A549 (cell line): ENCODE data around the gene SPATA17. TPM values are rescaled to one million over a fixed set of nuclear protein-coding genes. Genes with fewer than 3 reads are reported as not detected.

Experiments used
- ATAC-seq, 2 experiments: fragments of 200-7000 bp in 1 of 2; fragments of >200 bp in 1 of 2; cut with Nextera tagmentation in 1 of 2; cut with Tn5 transposase in 1 of 2; 3 replicates each; pipeline versions ENCODE4 v1.8.0 to v1.9.1; 2018 to 2020; ENCODE audit warnings: mild to moderate bottlenecking in 1 of 2, moderate library complexity in 1 of 2
- CTCF ChIA-PET: fragments of 300-600 bp; sonication (Branson Sonifier 250); formaldehyde crosslinking; extraction: SDS; loops from one replicate; lab custom pipeline; 2021; ENCODE audit warnings: antibody characterized with exemption, inconsistent platforms; lab: Yijun Ruan, JAX
- POLR2A ChIA-PET: fragments of 350-600 bp; formaldehyde crosslinking; extraction: SDS; loops from one replicate; lab custom pipeline; 2021; ENCODE audit warnings: antibody characterized with exemption, inconsistent platforms; lab: Yijun Ruan, JAX
- DNase-seq, 2 experiments: peaks; one replicate each; pipeline versions ENCODE4 v3.0.0 to v3.0.0-alpha.2; 2011 to 2016; ENCODE audit warnings: low read depth in 1 of 2, low spot score in 1 of 2
- FAIRE-seq: peaks from 2 replicates; lab custom pipeline; 2011; peaks lifted over from hg19 to GRCh38; lab: Jason Lieb, UNC
- H3K27ac ChIP-seq, 2 experiments: fragments of >200 bp; sonication (Bioruptor Twin); formaldehyde crosslinking; 3 replicates each; pipeline ENCODE4 v1.5.1; 2016 to 2017
- H3K4me1 ChIP-seq: fragments of >200 bp; sonication (Bioruptor Twin); formaldehyde crosslinking; 3 replicates; pipeline ENCODE4 v1.6.1; 2016
- H3K4me2 ChIP-seq: fragments of >200 bp; sonication (Bioruptor Twin); formaldehyde crosslinking; 3 replicates; pipeline ENCODE4 v1.6.1; 2016
- H3K4me3 ChIP-seq: fragments of >200 bp; sonication (Bioruptor Twin); formaldehyde crosslinking; 3 replicates; pipeline ENCODE4 v1.5.1; 2016
- H3K9me3 ChIP-seq: fragments of >200 bp; sonication (Bioruptor Twin); formaldehyde crosslinking; 3 replicates; pipeline ENCODE4 v1.6.1; 2016
- ATOH8 ChIP-seq: fragments of 250-450 bp; sonication (Bioruptor Pico); IDR thresholded peaks from 2 replicates; pipeline ENCODE4 v1.5.0; 2020; ENCODE audit warnings: low read depth, mild to moderate bottlenecking, moderate library complexity
- BHLHE40 ChIP-seq: IDR thresholded peaks from 2 replicates; pipeline ENCODE4 v1.6.1; 2012; ENCODE audit warnings: low read depth, low read length, inconsistent platforms
- CBX8 ChIP-seq: fragments of 200-600 bp; sonication (generic); IDR thresholded peaks from 2 replicates; pipeline ENCODE4 v1.6.1; 2016
- CEBPB ChIP-seq, 2 experiments: fragments of >200 bp in 1 of 2; sonication (Bioruptor Twin) in 1 of 2; formaldehyde crosslinking in 1 of 2; IDR thresholded peaks; 2 replicates each; pipeline ENCODE4 v1.6.1; 2012 to 2016
- CHD2 ChIP-seq: fragments of 150-350 bp; IDR thresholded peaks from 2 replicates; pipeline ENCODE4 v1.6.1; 2014; ENCODE audit warnings: low read length; ENCODE audit not compliant: partially characterized antibody
- ELK1 ChIP-seq: fragments of 150-350 bp; IDR thresholded peaks from 2 replicates; pipeline ENCODE4 v1.6.1; 2014; ENCODE audit warnings: low read depth, mild to moderate bottlenecking, low read length
- GATA3 ChIP-seq: IDR thresholded peaks from 2 replicates; pipeline ENCODE4 v1.6.1; 2012; ENCODE audit warnings: borderline replicate concordance
- HEYL ChIP-seq: fragments of 250-450 bp; sonication (Bioruptor Pico); IDR thresholded peaks from 2 replicates; pipeline ENCODE4 v1.8.0; 2021; ENCODE audit warnings: mild to moderate bottlenecking, moderate library complexity
- HOXA7 ChIP-seq: fragments of 250-450 bp; sonication (Bioruptor Pico); IDR thresholded peaks from 2 replicates; pipeline ENCODE4 v1.5.0; 2020; ENCODE audit warnings: mild to moderate bottlenecking, moderate library complexity
- JUNB ChIP-seq: fragments of >200 bp; sonication (Bioruptor Twin); formaldehyde crosslinking; IDR thresholded peaks from 2 replicates; pipeline ENCODE4 v1.6.1; 2016
- MAZ ChIP-seq: fragments of 150-350 bp; IDR thresholded peaks from 2 replicates; pipeline ENCODE4 v1.6.1; 2014; ENCODE audit warnings: antibody characterized with exemption, low read depth, low read length, borderline replicate concordance
- MYC ChIP-seq: IDR thresholded peaks from 2 replicates; pipeline ENCODE4 v1.6.1; 2012; ENCODE audit warnings: mild to moderate bottlenecking, inconsistent platforms, low read length, improper control_type of control experiment, borderline replicate concordance
- NFE2L2 ChIP-seq: fragments of 150-350 bp; conservative IDR thresholded peaks from 2 replicates; pipeline ENCODE4 v1.6.1; 2014; ENCODE audit warnings: low read length
- NPAS2 ChIP-seq: fragments of 250-450 bp; sonication (Bioruptor Pico); IDR thresholded peaks from 2 replicates; pipeline ENCODE4 v1.8.0; 2022; ENCODE audit warnings: mild to moderate bottlenecking, moderate library complexity, borderline replicate concordance
- POLR2A ChIP-seq: IDR thresholded peaks from 2 replicates; pipeline ENCODE4 v1.6.1; 2012; ENCODE audit warnings: mild to moderate bottlenecking, low read length
- RARB ChIP-seq: fragments of 250-450 bp; sonication (Bioruptor Pico); IDR thresholded peaks from 2 replicates; pipeline ENCODE4 v1.8.0; 2021; ENCODE audit warnings: mild to moderate bottlenecking, moderate library complexity
- RNF2 ChIP-seq: fragments of 200-600 bp; sonication (generic); IDR thresholded peaks from 2 replicates; pipeline ENCODE4 v1.6.1; 2016; ENCODE audit warnings: low read depth, mild to moderate bottlenecking, antibody characterized with exemption, moderate library complexity, borderline replicate concordance
- TP53 ChIP-seq: fragments of 250-450 bp; sonication (Bioruptor Pico); IDR thresholded peaks from 2 replicates; pipeline ENCODE4 v1.5.0; 2021; ENCODE audit warnings: mild to moderate bottlenecking, moderate library complexity
- WGBS: methylation state at CpG from one replicate; pipeline ENCODE4 v1.1.6; 2017; ENCODE audit errors: missing lambda C conversion rate; 5-methylcytosine and 5-hydroxymethylcytosine counted together
- polyA plus RNA-seq, 4 experiments: library from polyadenylated mRNA; depleted of rRNA in 3 of 4; stranded (reverse); fragments of >200 nt; fragmentation: RNase III in 1 of 4; extraction: RNeasy Plus Mini Kit Qiagen cat#74134 plus additional on column Dnase treatment in 1 of 4; gene quantifications; 2 replicates in 3 of 4; 3 replicates in 1 of 4; pipeline ENCODE4 v1.2.3, GENCODE V29; 2011 to 2017
- TF ChIP-seq, protein P1 (sequence below): fragments of 200-600 bp; sonication (generic); IDR thresholded peaks from 2 replicates; pipeline ENCODE4 v1.6.1; 2016; ENCODE audit warnings: antibody characterized with exemption, mild to moderate bottlenecking, moderate library complexity
- TF ChIP-seq, protein P2 (sequence below): IDR thresholded peaks from 2 replicates; pipeline ENCODE4 v1.6.1; 2012; ENCODE audit warnings: low read depth, borderline replicate concordance

The SPATA17 gene
- polyA plus RNA-seq, 2 of the 4 experiments (the other 2 are of a cell fraction): 3.3 to 5.0 TPM

- POLR2A ChIA-PET: no interaction called here
- no peak overlapping the region for H3K4me3 ChIP-seq
- FAIRE-seq (no peak), DNase-seq (no peak), ATAC-seq (no peak)
- CTCF ChIA-PET: no interaction called here
- no peaks in the 10 kb centered on the region for H3K9me3 ChIP-seq
- no peaks in the 10 kb centered on the region for H3K4me1 ChIP-seq
- H3K27ac ChIP-seq: no peak overlapping the region
- TF ChIP-seq MYC (no peak), CBX8 (no peak), POLR2A (no peak), GATA3 (no peak), CEBPB (IDR thresholded peaks at IDR 0.05) (no peak), TP53 (CRISPR knock-in tag) (no peak), ATOH8 (CRISPR knock-in tag) (no peak), RARB (CRISPR knock-in tag) (no peak), NFE2L2 (no peak), ELK1 (no peak), HOXA7 (CRISPR knock-in tag) (no peak), RNF2 (no peak), BHLHE40 (no peak), NPAS2 (no peak), HEYL (CRISPR knock-in tag) (no peak), JUNB (no peak)
- TF ChIP-seq, protein P1, sequence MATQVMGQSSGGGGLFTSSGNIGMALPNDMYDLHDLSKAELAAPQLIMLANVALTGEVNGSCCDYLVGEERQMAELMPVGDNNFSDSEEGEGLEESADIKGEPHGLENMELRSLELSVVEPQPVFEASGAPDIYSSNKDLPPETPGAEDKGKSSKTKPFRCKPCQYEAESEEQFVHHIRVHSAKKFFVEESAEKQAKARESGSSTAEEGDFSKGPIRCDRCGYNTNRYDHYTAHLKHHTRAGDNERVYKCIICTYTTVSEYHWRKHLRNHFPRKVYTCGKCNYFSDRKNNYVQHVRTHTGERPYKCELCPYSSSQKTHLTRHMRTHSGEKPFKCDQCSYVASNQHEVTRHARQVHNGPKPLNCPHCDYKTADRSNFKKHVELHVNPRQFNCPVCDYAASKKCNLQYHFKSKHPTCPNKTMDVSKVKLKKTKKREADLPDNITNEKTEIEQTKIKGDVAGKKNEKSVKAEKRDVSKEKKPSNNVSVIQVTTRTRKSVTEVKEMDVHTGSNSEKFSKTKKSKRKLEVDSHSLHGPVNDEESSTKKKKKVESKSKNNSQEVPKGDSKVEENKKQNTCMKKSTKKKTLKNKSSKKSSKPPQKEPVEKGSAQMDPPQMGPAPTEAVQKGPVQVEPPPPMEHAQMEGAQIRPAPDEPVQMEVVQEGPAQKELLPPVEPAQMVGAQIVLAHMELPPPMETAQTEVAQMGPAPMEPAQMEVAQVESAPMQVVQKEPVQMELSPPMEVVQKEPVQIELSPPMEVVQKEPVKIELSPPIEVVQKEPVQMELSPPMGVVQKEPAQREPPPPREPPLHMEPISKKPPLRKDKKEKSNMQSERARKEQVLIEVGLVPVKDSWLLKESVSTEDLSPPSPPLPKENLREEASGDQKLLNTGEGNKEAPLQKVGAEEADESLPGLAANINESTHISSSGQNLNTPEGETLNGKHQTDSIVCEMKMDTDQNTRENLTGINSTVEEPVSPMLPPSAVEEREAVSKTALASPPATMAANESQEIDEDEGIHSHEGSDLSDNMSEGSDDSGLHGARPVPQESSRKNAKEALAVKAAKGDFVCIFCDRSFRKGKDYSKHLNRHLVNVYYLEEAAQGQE: no peak
- TF ChIP-seq, protein P2, sequence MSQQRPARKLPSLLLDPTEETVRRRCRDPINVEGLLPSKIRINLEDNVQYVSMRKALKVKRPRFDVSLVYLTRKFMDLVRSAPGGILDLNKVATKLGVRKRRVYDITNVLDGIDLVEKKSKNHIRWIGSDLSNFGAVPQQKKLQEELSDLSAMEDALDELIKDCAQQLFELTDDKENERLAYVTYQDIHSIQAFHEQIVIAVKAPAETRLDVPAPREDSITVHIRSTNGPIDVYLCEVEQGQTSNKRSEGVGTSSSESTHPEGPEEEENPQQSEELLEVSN: no peak
- 69% methylated on average over 2 of the region's 2 CpGs for WGBS
- H3K4me2 ChIP-seq: no peak overlapping the region
Measured at GRCh38 chr1:217871955-217872354, 240.8 kb downstream of the SPATA17 start.

DNA sequence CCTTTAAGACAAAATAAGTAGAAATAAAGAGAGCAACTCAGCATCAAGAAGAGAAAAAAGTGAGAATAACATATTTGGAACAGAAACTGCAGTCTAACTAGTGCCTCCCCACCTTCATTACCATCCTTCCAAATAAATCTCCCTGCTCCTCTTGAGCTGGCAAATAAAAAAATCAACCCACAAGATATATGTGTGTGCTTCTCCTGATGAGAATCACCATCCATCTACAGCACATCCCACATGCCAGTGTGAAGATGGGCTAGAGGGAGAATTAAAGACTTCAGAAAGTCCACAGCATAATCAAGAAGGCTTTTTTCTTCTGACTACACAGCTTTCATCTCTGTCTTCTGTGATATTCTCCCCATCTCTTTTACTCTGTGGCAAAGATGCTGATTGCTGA lies 244.1 kb downstream of the SPATA17 start:
- ATAC-seq (no peak), FAIRE-seq (no peak), DNase-seq (no peak)
- Histone ChIP-seq H3K4me3 (no peak overlapping the region), H3K27ac (no peak overlapping the region), H3K4me1 (no peaks in the 10 kb centered on the region), H3K9me3 (no peaks in the 10 kb centered on the region), H3K4me2 (no peak overlapping the region)
- ChIA-PET CTCF (no interaction called here), POLR2A (no interaction called here)
- TF ChIP-seq, protein P2: no peak
- TF ChIP-seq MAZ: no peak
- TF ChIP-seq CHD2: no peak
